PFSK-1 (cell line): Measurements from ENCODE around the gene GRWD1.

ENCODE experiments used
- POLR2AphosphoS5 ChIP-seq: IDR thresholded peaks from 2 replicates; pipeline ENCODE4 v1.6.1; 2012; ENCODE audit warnings: low read depth, mild to moderate bottlenecking, control low read depth, low read length, moderate library complexity
- SIN3A ChIP-seq: IDR thresholded peaks from 2 replicates; pipeline ENCODE4 v1.6.1; 2012; ENCODE audit warnings: mild to moderate bottlenecking, low read length, moderate library complexity, borderline replicate concordance; ENCODE audit not compliant: insufficient read depth

DNA sequence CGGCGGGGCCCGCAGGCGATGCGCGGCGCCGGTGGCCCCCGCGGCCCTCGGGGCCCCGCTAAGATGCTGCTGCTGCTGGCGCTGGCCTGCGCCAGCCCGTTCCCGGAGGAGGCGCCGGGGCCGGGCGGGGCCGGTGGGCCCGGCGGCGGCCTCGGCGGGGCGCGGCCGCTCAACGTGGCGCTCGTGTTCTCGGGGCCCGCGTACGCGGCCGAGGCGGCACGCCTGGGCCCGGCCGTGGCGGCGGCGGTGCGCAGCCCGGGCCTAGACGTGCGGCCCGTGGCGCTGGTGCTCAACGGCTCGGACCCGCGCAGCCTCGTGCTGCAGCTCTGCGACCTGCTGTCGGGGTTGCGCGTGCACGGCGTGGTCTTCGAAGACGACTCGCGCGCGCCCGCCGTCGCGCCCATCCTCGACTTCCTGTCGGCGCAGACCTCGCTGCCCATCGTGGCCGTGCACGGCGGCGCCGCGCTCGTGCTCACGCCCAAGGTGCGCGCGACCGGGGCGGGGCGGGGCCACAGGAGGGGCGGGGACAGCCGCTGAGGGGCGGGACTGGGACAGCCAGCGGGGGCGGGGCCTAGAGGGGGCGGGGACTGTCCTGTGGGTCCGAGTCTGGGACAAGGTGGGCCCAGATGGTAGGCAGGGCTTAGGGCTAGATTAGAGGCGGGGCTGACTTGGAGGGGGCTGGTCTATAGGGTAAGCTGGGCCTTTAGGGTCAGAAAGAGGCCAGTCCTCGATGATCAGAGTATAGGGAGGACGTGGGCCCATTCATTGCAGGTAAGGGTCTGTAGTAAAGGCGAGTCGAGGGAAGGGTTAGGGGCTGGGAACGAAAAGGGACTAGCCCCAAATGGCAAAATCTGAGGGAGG is 47.2 kb upstream of the GRWD1 start:
- no peak for TF ChIP-seq POLR2AphosphoS5
- TF ChIP-seq SIN3A: no peak
